B cell (primary cell): ENCODE measurements around the gene SCFD2. TPM values are rescaled to one million over a fixed set of nuclear protein-coding genes. Genes with fewer than 3 reads are reported as not detected.

Experiments
- ATAC-seq: fragments of 200-7000 bp; cut with Tn5 transposase; one replicate; pipeline ENCODE4 v1.10.0; 2021; ENCODE audit warnings: low read depth, mild to moderate bottlenecking, moderate number of reproducible peaks, moderate library complexity
- CTCF ChIA-PET: fragments of 350-600 bp; sonication (Branson Sonifier 250); formaldehyde crosslinking; loops from one replicate; lab custom pipeline; 2021; ENCODE audit warnings: antibody characterized with exemption, inconsistent platforms; lab: Charles Lee
- POLR2A ChIA-PET: fragments of 350-600 bp; sonication (Branson Sonifier 250); formaldehyde crosslinking; loops from one replicate; lab custom pipeline; 2021; ENCODE audit warnings: antibody characterized with exemption; lab: Charles Lee
- DNase-seq: peaks from one replicate; pipeline ENCODE4 v3.0.0; 2013
- H2AFZ ChIP-seq: 2 replicates; pipeline ENCODE4 v1.6.1; 2012; ENCODE audit warnings: mild to moderate bottlenecking, low read depth, low read length; ENCODE audit not compliant: insufficient read depth, poor library complexity, severe bottlenecking
- H3K27ac ChIP-seq, 2 donors: 1 replicate in 1 of 2; 2 replicates in 1 of 2; pipeline ENCODE4 v1.5.1; 2012 to 2013; ENCODE audit warnings: low read length in 2 of 2, mild to moderate bottlenecking in 2 of 2, moderate library complexity in 1 of 2
- H3K27me3 ChIP-seq, 4 experiments: fragments of 200-600 bp in 1 of 4; sonication (generic) in 1 of 4; replicated peaks in 1 of 4; 1 replicate in 2 of 4; 2 replicates in 2 of 4; pipeline versions ENCODE4 v1.6.1 to v1.7.0; 2013 to 2016; ENCODE audit warnings: low read length in 3 of 4, mild to moderate bottlenecking in 2 of 4, mixed read lengths in 1 of 4, moderate library complexity in 1 of 4; ENCODE audit not compliant: insufficient read depth in 4 of 4, control insufficient read depth in 3 of 4; ENCODE audit errors: control extremely low read depth in 1 of 4
- H3K36me3 ChIP-seq, 2 experiments: replicated peaks in 1 of 2; 1 replicate in 1 of 2; 2 replicates in 1 of 2; pipeline versions ENCODE4 v1.6.1 to v1.7.1; 2013; ENCODE audit warnings: low read length in 1 of 2; ENCODE audit not compliant: insufficient read depth in 2 of 2, control insufficient read depth in 1 of 2; ENCODE audit errors: control extremely low read depth in 1 of 2, extremely low read depth in 1 of 2
- H3K4me1 ChIP-seq, 2 donors: fragments of 200-600 bp in 1 of 2; sonication (generic) in 1 of 2; 1 replicate in 1 of 2; 2 replicates in 1 of 2; pipeline versions ENCODE4 v1.5.1 to v1.6.1; 2013 to 2017; ENCODE audit warnings: low read length in 2 of 2; ENCODE audit not compliant: control insufficient read depth in 2 of 2, insufficient read depth in 2 of 2
- H3K4me2 ChIP-seq: replicated peaks from 2 replicates; pipeline ENCODE3; 2012; ENCODE audit warnings: mild to moderate bottlenecking, low read depth, low read length; ENCODE audit not compliant: poor library complexity, severe bottlenecking
- H3K4me3 ChIP-seq, 5 experiments: fragments of 200-600 bp in 1 of 5; sonication (generic) in 1 of 5; 1 replicate in 3 of 5; 2 replicates in 2 of 5; pipeline versions ENCODE4 v1.5.1 to v1.7.0; 2011 to 2016; ENCODE audit warnings: low read length in 4 of 5, mild to moderate bottlenecking in 4 of 5, low read depth in 2 of 5, control low read depth in 1 of 5, moderate library complexity in 1 of 5; ENCODE audit not compliant: insufficient read depth in 1 of 5; ENCODE audit errors: control extremely low read depth in 1 of 5, extremely low read depth in 1 of 5
- H3K79me2 ChIP-seq: fragments of 200-600 bp; sonication (generic); one replicate; pipeline ENCODE4 v1.6.0; 2016; ENCODE audit warnings: low read length; ENCODE audit not compliant: control insufficient read depth, insufficient read depth
- H3K9ac ChIP-seq: fragments of 200-600 bp; sonication (generic); 2 replicates; pipeline ENCODE4 v1.6.1; 2017; ENCODE audit warnings: mild to moderate bottlenecking, low read length, moderate library complexity
- H3K9me3 ChIP-seq, 3 donors: one replicate each; pipeline versions ENCODE4 v1.6.1 to v1.7.1; 2013; ENCODE audit warnings: low read length in 2 of 3; ENCODE audit not compliant: control insufficient read depth in 2 of 3, insufficient read depth in 1 of 3; ENCODE audit errors: control extremely low read depth in 1 of 3
- H4K20me1 ChIP-seq: 2 replicates; pipeline ENCODE4 v1.6.0; 2012; ENCODE audit warnings: mild to moderate bottlenecking, low read length; ENCODE audit not compliant: insufficient read depth, control insufficient read depth, poor library complexity, severe bottlenecking
- H3K27ac Mint-ChIP-seq: one replicate; pipeline ENCODE4 v1.8.0; 2021; ENCODE audit warnings: mixed read lengths
- H3K27me3 Mint-ChIP-seq: one replicate; pipeline ENCODE4 v1.8.0; 2021; ENCODE audit warnings: mixed read lengths
- H3K4me1 Mint-ChIP-seq: one replicate; pipeline ENCODE4 v1.8.0; 2021; ENCODE audit warnings: mixed read lengths
- H3K4me3 Mint-ChIP-seq: one replicate; pipeline ENCODE4 v1.8.0; 2021; ENCODE audit warnings: mixed read lengths
- H3K9me3 Mint-ChIP-seq: one replicate; pipeline ENCODE4 v1.8.0; 2022; ENCODE audit warnings: mixed read lengths; ENCODE audit not compliant: insufficient read depth
- EZH2 ChIP-seq: IDR thresholded peaks from 2 replicates; pipeline ENCODE4 v1.6.1; 2012; ENCODE audit warnings: borderline replicate concordance, low read depth, mild to moderate bottlenecking, moderate library complexity, low read length; ENCODE audit not compliant: insufficient read depth, poor library complexity, severe bottlenecking
- WGBS: methylation state at CpG from one replicate; pipeline ENCODE4 v1.1.5; 2013; ENCODE audit warnings: missing lambda C conversion rate; ENCODE audit not compliant: insufficient coverage; 5-methylcytosine and 5-hydroxymethylcytosine counted together
- intact Hi-C: fragments of 100-400 bp; cut with micrococcal nuclease; formaldehyde crosslinking; loops from one replicate; pipeline ENCODE4 v1.10.0; 2022
- polyA plus RNA-seq: library from polyadenylated mRNA; depleted of rRNA; stranded (reverse); fragments of >200 nt; gene quantifications from 2 replicates; pipeline ENCODE4 v1.2.3, GENCODE V29; 2012
- total RNA-seq, 2 donors: library from RNA; stranded (reverse); fragments of 120-200 nt in 1 of 2; gene quantifications; 1 replicate in 1 of 2; 2 replicates in 1 of 2; pipeline versions ENCODE4 v1.2.3 to v1.2.4, GENCODE V29; 2013 to 2022
- TF ChIP-seq, protein P1 (sequence below): fragments of 200-600 bp; IDR thresholded peaks from one replicate; pipeline ENCODE4 v1.8.0; 2022; ENCODE audit warnings: antibody characterized with exemption, mild to moderate bottlenecking

Gene SCFD2
- total and polyA plus RNA-seq, 2 donors (not counting 1 experiment from before 2014, with no cell fraction given): 12.8 to 20.4 TPM

- Mint-ChIP-seq H3K4me3 (no peak overlapping the region), H3K27me3 (no peaks in the 10 kb centered on the region), H3K27ac (no peak overlapping the region), H3K4me1 (no peaks in the 10 kb centered on the region), H3K9me3 (no peaks in the 10 kb centered on the region)
- TF ChIP-seq EZH2: no peak
- TF ChIP-seq, protein P1, sequence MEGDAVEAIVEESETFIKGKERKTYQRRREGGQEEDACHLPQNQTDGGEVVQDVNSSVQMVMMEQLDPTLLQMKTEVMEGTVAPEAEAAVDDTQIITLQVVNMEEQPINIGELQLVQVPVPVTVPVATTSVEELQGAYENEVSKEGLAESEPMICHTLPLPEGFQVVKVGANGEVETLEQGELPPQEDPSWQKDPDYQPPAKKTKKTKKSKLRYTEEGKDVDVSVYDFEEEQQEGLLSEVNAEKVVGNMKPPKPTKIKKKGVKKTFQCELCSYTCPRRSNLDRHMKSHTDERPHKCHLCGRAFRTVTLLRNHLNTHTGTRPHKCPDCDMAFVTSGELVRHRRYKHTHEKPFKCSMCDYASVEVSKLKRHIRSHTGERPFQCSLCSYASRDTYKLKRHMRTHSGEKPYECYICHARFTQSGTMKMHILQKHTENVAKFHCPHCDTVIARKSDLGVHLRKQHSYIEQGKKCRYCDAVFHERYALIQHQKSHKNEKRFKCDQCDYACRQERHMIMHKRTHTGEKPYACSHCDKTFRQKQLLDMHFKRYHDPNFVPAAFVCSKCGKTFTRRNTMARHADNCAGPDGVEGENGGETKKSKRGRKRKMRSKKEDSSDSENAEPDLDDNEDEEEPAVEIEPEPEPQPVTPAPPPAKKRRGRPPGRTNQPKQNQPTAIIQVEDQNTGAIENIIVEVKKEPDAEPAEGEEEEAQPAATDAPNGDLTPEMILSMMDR: no peak
- H3K27me3 ChIP-seq: no peaks in the 10 kb centered on the region
- no peaks in the 10 kb centered on the region for H3K4me1 ChIP-seq
- CTCF ChIA-PET: interaction anchor here (0.9 kb wide), 1 partner anchor 9 kb away, joined by 4 read pairs; no protein-coding TSS in a partner anchor
- peaks cover 0 to 8% (median 0%) of the 10 kb centered on the region in 3 donors for H3K9me3 ChIP-seq
- WGBS: 93% methylated on average over 3 of the region's 4 CpGs
- POLR2A ChIA-PET: no interaction called here
- no peak overlapping the region for H3K9ac ChIP-seq
- no peak overlapping the region for H3K4me2 ChIP-seq
- H2AFZ ChIP-seq: no peak overlapping the region
- H3K36me3 ChIP-seq: peaks cover 0 to 13% of the 10 kb centered on the region in 2 experiments
- no peak overlapping the region for H3K4me3 ChIP-seq
- H3K27ac ChIP-seq: no peak overlapping the region
- ATAC-seq: no peak
- no peaks in the 10 kb centered on the region for H3K79me2 ChIP-seq
- no peak for DNase-seq
- no peaks in the 10 kb centered on the region for H4K20me1 ChIP-seq
- intact Hi-C loops: no loop called here
Observed at GRCh38 chr4:52883183-52883621, 482.7 kb downstream of the SCFD2 start.

DNA sequence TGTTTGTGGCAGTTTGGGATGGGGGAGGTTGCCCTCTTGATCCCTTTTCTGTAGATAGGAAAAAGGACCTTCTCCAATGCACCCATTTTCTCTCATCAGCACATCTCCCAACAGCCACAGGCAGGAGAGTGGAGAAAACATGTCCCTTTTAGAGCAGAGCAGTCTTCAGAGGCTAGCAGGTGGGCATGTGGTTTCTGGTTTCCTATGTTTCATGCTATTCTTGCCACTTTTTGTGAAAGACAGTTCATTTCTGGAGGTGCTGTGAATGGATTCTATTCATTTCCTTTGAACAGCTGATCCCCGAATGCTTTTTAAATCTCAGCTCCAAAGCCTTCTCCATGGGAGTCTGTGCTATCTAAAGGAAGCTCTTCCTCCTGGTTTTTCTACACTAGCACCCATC lies 484.9 kb downstream of the SCFD2 start:
- ChIA-PET POLR2A (no interaction called here), CTCF (no interaction called here)
- Histone ChIP-seq H3K27ac (no peak overlapping the region), H3K27me3 (no peaks in the 10 kb centered on the region), H3K4me2 (no peak overlapping the region), H4K20me1 (no peaks in the 10 kb centered on the region), H3K36me3 (peaks cover 0 to 13% of the 10 kb centered on the region in 2 experiments), H2AFZ (no peak overlapping the region), H3K4me1 (no peaks in the 10 kb centered on the region), H3K4me3 (no peak overlapping the region), H3K9ac (no peak overlapping the region), H3K9me3 (no peaks in the 10 kb centered on the region), H3K79me2 (no peaks in the 10 kb centered on the region)
- intact Hi-C loops: no loop called here
- H3K27me3 Mint-ChIP-seq: no peaks in the 10 kb centered on the region
- no peak overlapping the region for H3K4me3 Mint-ChIP-seq
- DNase-seq (no peak), ATAC-seq (no peak)
- H3K4me1 Mint-ChIP-seq: no peaks in the 10 kb centered on the region
- TF ChIP-seq EZH2: no peak
- TF ChIP-seq, protein P1: no peak
- H3K9me3 Mint-ChIP-seq: no peaks in the 10 kb centered on the region
- H3K27ac Mint-ChIP-seq: no peak overlapping the region
- no CpG with 5 or more reads among the region's 1 CpG for WGBS
